CD4-positive, alpha-beta T cell (primary cell): ENCODE data around the gene SLC22A5. TPM values are rescaled to one million over a fixed set of nuclear protein-coding genes. Genes with fewer than 3 reads are reported as not detected.

ENCODE experiments used
- ATAC-seq: fragments of 200-7000 bp; cut with Tn5 transposase; one replicate; pipeline ENCODE4 v1.10.0; 2022; ENCODE audit warnings: mild to moderate bottlenecking; ENCODE audit not compliant: poor library complexity
- CTCF ChIA-PET: fragments of 350-600 bp; sonication (Branson Sonifier 250); formaldehyde crosslinking; loops from one replicate; lab custom pipeline; 2021; ENCODE audit warnings: antibody characterized with exemption, inconsistent platforms; lab: Charles Lee
- POLR2A ChIA-PET: fragments of 350-600 bp; sonication (Branson Sonifier 250); formaldehyde crosslinking; loops from one replicate; lab custom pipeline; 2021; ENCODE audit warnings: antibody characterized with exemption, inconsistent platforms; lab: Charles Lee
- DNase-seq, 14 experiments: peaks; one replicate each; pipeline ENCODE4 v3.0.0-alpha.2; 2013 to 2020; ENCODE audit warnings: mixed read lengths in 2 of 14
- H3K27ac ChIP-seq, 2 donors: one replicate each; pipeline versions ENCODE4 v1.5.1 to v1.7.0; 2013; ENCODE audit warnings: low read length in 2 of 2, low read depth in 1 of 2, mild to moderate bottlenecking in 1 of 2
- H3K27me3 ChIP-seq, 2 experiments: 1 replicate in 1 of 2; 2 replicates in 1 of 2; pipeline versions ENCODE4 v1.6.1 to v1.7.0; 2013; ENCODE audit warnings: low read length in 2 of 2, control low read depth in 1 of 2, mild to moderate bottlenecking in 1 of 2, moderate library complexity in 1 of 2; ENCODE audit not compliant: insufficient read depth in 2 of 2, control insufficient read depth in 1 of 2
- H3K36me3 ChIP-seq: one replicate; pipeline ENCODE4 v1.6.1; 2013; ENCODE audit warnings: low read length, control low read depth; ENCODE audit not compliant: insufficient read depth
- H3K4me1 ChIP-seq: one replicate; pipeline ENCODE4 v1.6.1; 2013; ENCODE audit warnings: low read length, control low read depth; ENCODE audit not compliant: insufficient read depth
- H3K4me3 ChIP-seq: one replicate; pipeline ENCODE4 v1.5.1; 2013; ENCODE audit warnings: mild to moderate bottlenecking, low read length, moderate library complexity
- H3K9me3 ChIP-seq, 2 experiments: 1 replicate in 1 of 2; 2 replicates in 1 of 2; pipeline versions ENCODE4 v1.6.1 to v1.7.0; 2013; ENCODE audit warnings: low read length in 2 of 2, mild to moderate bottlenecking in 2 of 2, control low read depth in 1 of 2, moderate library complexity in 1 of 2; ENCODE audit not compliant: control insufficient read depth in 1 of 2, insufficient read depth in 1 of 2
- H3K27ac Mint-ChIP-seq: one replicate; pipeline ENCODE4 v1.8.0; 2020; ENCODE audit warnings: mixed read lengths
- H3K27me3 Mint-ChIP-seq: one replicate; pipeline ENCODE4 v1.8.0; 2021; ENCODE audit warnings: mixed read lengths
- H3K36me3 Mint-ChIP-seq: one replicate; pipeline ENCODE4 v1.8.0; 2021; ENCODE audit warnings: low read depth, mixed read lengths
- H3K4me1 Mint-ChIP-seq: one replicate; pipeline ENCODE4 v1.8.0; 2021; ENCODE audit warnings: low read depth, mixed read lengths
- H3K4me3 Mint-ChIP-seq: one replicate; pipeline ENCODE4 v1.8.0; 2020; ENCODE audit warnings: mild to moderate bottlenecking, mixed read lengths
- H3K9me3 Mint-ChIP-seq: one replicate; pipeline ENCODE4 v1.8.0; 2020; ENCODE audit warnings: mixed read lengths
- CTCF ChIP-seq: fragments of 200-600 bp; IDR thresholded peaks from one replicate; pipeline ENCODE4 v1.8.0; 2022; ENCODE audit warnings: antibody characterized with exemption, mild to moderate bottlenecking
- intact Hi-C, 2 experiments: fragments of 100-400 bp; cut with DNase I in 1 of 2; cut with micrococcal nuclease in 1 of 2; formaldehyde crosslinking; loops; one replicate each; pipeline versions ENCODE4 v1.15.1 to v1.9.0; 2023 to 2025; cut with DNase I, micrococcal nuclease
- total RNA-seq, 174 experiments: library from RNA in 2 of 174; stranded (reverse) in 2 of 174; gene quantifications; one replicate each; pipeline ENCODE4 v1.2.3 and lab custom pipeline; 2021 to 2026

Gene SLC22A5
- total RNA-seq, 2 experiments from 2014 or later, result 4.3 to 4.5 TPM

- POLR2A ChIA-PET, result no interaction called here
- H3K9me3 ChIP-seq, result no peaks in the 10 kb centered on the region
- Mint-ChIP-seq H3K36me3 (peaks cover 11% of the 10 kb centered on the region), H3K9me3 (no peaks in the 10 kb centered on the region), H3K4me1 (no peaks in the 10 kb centered on the region), H3K4me3 (no peak overlapping the region), H3K27ac (no peak overlapping the region), H3K27me3 (no peaks in the 10 kb centered on the region)
- H3K27ac ChIP-seq, result no peak overlapping the region
- CTCF ChIA-PET, result no interaction called here
- no peak overlapping the region for H3K4me3 ChIP-seq
- intact Hi-C loops, result no loop called here
- no peaks in the 10 kb centered on the region for H3K4me1 ChIP-seq
- ATAC-seq (no peak), DNase-seq (no peak)
- no peaks in the 10 kb centered on the region for H3K27me3 ChIP-seq
- TF ChIP-seq CTCF, result no peak
- H3K36me3 ChIP-seq, result peaks cover 3% of the 10 kb centered on the region
Observed at GRCh38 chr5:132339502-132339901, 30.0 kb upstream of the SLC22A5 start.

GRCh38 chr5:132342291-132343180, 27.0 kb upstream of the SLC22A5 start:
- DNase-seq (no peak), ATAC-seq (no peak)
- no peak overlapping the region for H3K27ac Mint-ChIP-seq
- no peaks in the 10 kb centered on the region for H3K27me3 Mint-ChIP-seq
- Histone ChIP-seq H3K36me3 (peaks cover 3% of the 10 kb centered on the region), H3K4me1 (no peaks in the 10 kb centered on the region), H3K27me3 (no peaks in the 10 kb centered on the region), H3K4me3 (no peak overlapping the region), H3K27ac (no peak overlapping the region), H3K9me3 (no peaks in the 10 kb centered on the region)
- no peaks in the 10 kb centered on the region for H3K9me3 Mint-ChIP-seq
- no peak for TF ChIP-seq CTCF
- intact Hi-C loops, result no loop called here
- H3K4me1 Mint-ChIP-seq, result no peaks in the 10 kb centered on the region
- CTCF ChIA-PET, result no interaction called here
- peaks cover 20% of the 10 kb centered on the region for H3K36me3 Mint-ChIP-seq
- no peak overlapping the region for H3K4me3 Mint-ChIP-seq
- POLR2A ChIA-PET, result no interaction called here

- no peaks in the 10 kb centered on the region for H3K27me3 Mint-ChIP-seq
- POLR2A ChIA-PET, result no interaction called here
- no peaks in the 10 kb centered on the region for H3K4me1 Mint-ChIP-seq
Observed at GRCh38 chr5:132344775-132345514, 24.6 kb upstream of the SLC22A5 start.

More at GRCh38 chr5:132344775-132345514, 24.6 kb upstream of the SLC22A5 start:
- Histone ChIP-seq H3K27me3 (no peaks in the 10 kb centered on the region), H3K9me3 (no peaks in the 10 kb centered on the region), H3K36me3 (peaks cover 3% of the 10 kb centered on the region), H3K27ac (no peak overlapping the region), H3K4me1 (no peaks in the 10 kb centered on the region), H3K4me3 (no peak overlapping the region)
- DNase-seq (no peak), ATAC-seq (no peak)
- no peaks in the 10 kb centered on the region for H3K9me3 Mint-ChIP-seq
- no peak overlapping the region for H3K4me3 Mint-ChIP-seq
- CTCF ChIA-PET, result no interaction called here
- no peak for TF ChIP-seq CTCF
- intact Hi-C loops, result no loop called here
- peaks cover 39% of the 10 kb centered on the region for H3K36me3 Mint-ChIP-seq
- H3K27ac Mint-ChIP-seq, result no peak overlapping the region
